ENCODE measurements around the gene DOHH.

The DOHH gene

GRCh38 chr19:3538965-3539755 is 38.7 kb upstream of the DOHH start, which contains the start of gene TEKTIP1:
TSS of gene TEKTIP1 (plus strand) at chr19:3539174. CDS start at chr19:3539178, 4 bp downstream.
- H3K36me3 ChIP-seq (ENCODE audit: control insufficient read depth in 2 of 2, insufficient read depth in 1 of 2, low read length in 2 of 2): peaks cover 3 to 38% of the 10 kb centered on the region in 2 experiments; a peak in 2 of 3 replicates
- H3K27ac ChIP-seq (ENCODE audit: extremely low read depth, low read depth, low read length): peak within 1 kb of the TSS; percentile 1; the same call in 1 of the 2 replicates
- no peaks in the 10 kb centered on the region for H3K4me1 ChIP-seq (ENCODE audit: control insufficient read depth, insufficient read depth, low read length)
- ChIA-PET CTCF (no interaction called here), POLR2A (interaction anchor here (0.6 kb wide), 1 partner anchor 13 kb away, joined by 3 read pairs; no protein-coding TSS in a partner anchor)
- H3K4me3 ChIP-seq (ENCODE audit: low read depth, low read length): no peak within 1 kb of the TSS
- H3K9me3 ChIP-seq (ENCODE audit: control insufficient read depth, insufficient read depth, low read depth, low read length): no peaks in the 10 kb centered on the region
- TF ChIP-seq ZNF624 (tag by site-specific recombination; IDR thresholded peaks at IDR 0.05) (no peak), ZNF280C (tag by site-specific recombination; IDR thresholded peaks at IDR 0.05) (no peak), KLF1 (tag by site-specific recombination; IDR thresholded peaks at IDR 0.05) (peak; percentile 18; the same call in 1 of the 2 replicates), HOXD13 (CRISPR knock-in tag; IDR thresholded peaks at IDR 0.05; ENCODE audit: borderline replicate concordance) (no peak), AEBP2 (tag by site-specific recombination; IDR thresholded peaks at IDR 0.05; ENCODE audit: borderline replicate concordance) (no peak), KLF17 (tag by site-specific recombination; IDR thresholded peaks at IDR 0.05) (peak; percentile 17; the same call in 1 of the 2 replicates), ZNF155 (tag by site-specific recombination; IDR thresholded peaks at IDR 0.05) (no peak), ZNF341 (tag by site-specific recombination; IDR thresholded peaks at IDR 0.05; ENCODE audit: low read depth) (peak; percentile 63), KLF8 (tag by site-specific recombination; IDR thresholded peaks at IDR 0.05) (peak; percentile 51; the same call in 1 of the 2 replicates)

- Histone ChIP-seq H3K9me3 (ENCODE audit: control insufficient read depth, insufficient read depth, low read depth, low read length) (no peaks in the 10 kb centered on the region), H3K27ac (ENCODE audit: extremely low read depth, low read depth, low read length) (peak overlapping the region; percentile 1; the same call in 1 of the 2 replicates), H3K36me3 (ENCODE audit: control insufficient read depth in 2 of 2, insufficient read depth in 1 of 2, low read length in 2 of 2) (peaks cover 3 to 38% of the 10 kb centered on the region in 2 experiments; a peak in 2 of 3 replicates), H3K4me1 (ENCODE audit: control insufficient read depth, insufficient read depth, low read length) (no peaks in the 10 kb centered on the region), H3K4me3 (ENCODE audit: low read depth, low read length) (no peak overlapping the region)
- ChIA-PET POLR2A (no interaction called here), CTCF (no interaction called here)
- no peak for TF ChIP-seq ZNF350 (tag by site-specific recombination; IDR thresholded peaks at IDR 0.05)
- TF ChIP-seq ZNF600 (tag by site-specific recombination; IDR thresholded peaks at IDR 0.05): peak; percentile 49; the same call in 1 of the 2 replicates
- TF ChIP-seq SP7 (tag by site-specific recombination; IDR thresholded peaks at IDR 0.05): 0 out of 2 replicates have a peak, but pooled peaks have one; percentile 2
Observed at GRCh38 chr19:3538258-3538929, 37.9 kb upstream of the DOHH start.

- Histone ChIP-seq H3K36me3 (ENCODE audit: control insufficient read depth in 2 of 2, insufficient read depth in 1 of 2, low read length in 2 of 2) (peaks cover 3 to 45% of the 10 kb centered on the region in 2 experiments; a peak in 2 of 3 replicates), H3K9me3 (ENCODE audit: control insufficient read depth, insufficient read depth, low read depth, low read length) (no peaks in the 10 kb centered on the region), H3K27ac (ENCODE audit: extremely low read depth, low read depth, low read length) (peak overlapping the region; percentile 1; the same call in 1 of the 2 replicates), H3K4me1 (ENCODE audit: control insufficient read depth, insufficient read depth, low read length) (no peaks in the 10 kb centered on the region), H3K4me3 (ENCODE audit: low read depth, low read length) (no peak overlapping the region)
- ChIA-PET CTCF (no interaction called here), POLR2A (interaction anchor here (0.5 to 0.8 kb wide), 3 partner anchors 19 to 48 kb away, joined by 3 read pairs; partner anchors contain the start of gene DOHH)
- TF ChIP-seq HIC1 (tag by site-specific recombination; IDR thresholded peaks at IDR 0.05) (peak; percentile 67; the same call in 1 of the 2 replicates), ZNF10 (tag by site-specific recombination; IDR thresholded peaks at IDR 0.05) (peak; percentile 48; the same call in 1 of the 2 replicates), ZNF623 (tag by site-specific recombination; IDR thresholded peaks at IDR 0.05) (peak; percentile 100), SP2 (tag by site-specific recombination; IDR thresholded peaks at IDR 0.05) (peak; percentile 41), ZNF654 (tag by site-specific recombination; IDR thresholded peaks at IDR 0.05; ENCODE audit: low read depth) (no peak), ZNF416 (tag by site-specific recombination; IDR thresholded peaks at IDR 0.05) (no peak), ELK4 (IDR thresholded peaks at IDR 0.05; ENCODE audit: borderline replicate concordance, low read depth, low read length) (no peak)
Observed at GRCh38 chr19:3537438-3538240, 37.2 kb upstream of the DOHH start.

Measured in HEK293 (cell line).